HUES6 (cell line): Measurements from ENCODE around the gene VPS18.

ENCODE experiments used
- H3K27ac ChIP-seq: 2 replicates; pipeline ENCODE4 v1.7.0; 2013; ENCODE audit warnings: low read depth, mild to moderate bottlenecking, low read length, inconsistent platforms
- H3K27me3 ChIP-seq: 2 replicates; pipeline ENCODE4 v1.6.1; 2013; ENCODE audit warnings: low read length; ENCODE audit not compliant: control insufficient read depth, insufficient read depth
- H3K36me3 ChIP-seq: 2 replicates; pipeline ENCODE4 v1.6.1; 2013; ENCODE audit warnings: low read length; ENCODE audit not compliant: control insufficient read depth, insufficient read depth
- H3K4me1 ChIP-seq: 2 replicates; pipeline ENCODE4 v1.6.1; 2013; ENCODE audit warnings: low read length; ENCODE audit not compliant: control insufficient read depth, insufficient read depth
- H3K4me3 ChIP-seq: 2 replicates; pipeline ENCODE4 v1.5.1; 2013; ENCODE audit warnings: low read depth, low read length
- H3K9ac ChIP-seq: one replicate; pipeline ENCODE4 v1.6.1; 2013; ENCODE audit warnings: mild to moderate bottlenecking, low read length
- H3K9me3 ChIP-seq: 2 replicates; pipeline ENCODE4 v1.6.1; 2013; ENCODE audit warnings: low read depth, low read length; ENCODE audit not compliant: control insufficient read depth, insufficient read depth

VPS18 gene

DNA sequence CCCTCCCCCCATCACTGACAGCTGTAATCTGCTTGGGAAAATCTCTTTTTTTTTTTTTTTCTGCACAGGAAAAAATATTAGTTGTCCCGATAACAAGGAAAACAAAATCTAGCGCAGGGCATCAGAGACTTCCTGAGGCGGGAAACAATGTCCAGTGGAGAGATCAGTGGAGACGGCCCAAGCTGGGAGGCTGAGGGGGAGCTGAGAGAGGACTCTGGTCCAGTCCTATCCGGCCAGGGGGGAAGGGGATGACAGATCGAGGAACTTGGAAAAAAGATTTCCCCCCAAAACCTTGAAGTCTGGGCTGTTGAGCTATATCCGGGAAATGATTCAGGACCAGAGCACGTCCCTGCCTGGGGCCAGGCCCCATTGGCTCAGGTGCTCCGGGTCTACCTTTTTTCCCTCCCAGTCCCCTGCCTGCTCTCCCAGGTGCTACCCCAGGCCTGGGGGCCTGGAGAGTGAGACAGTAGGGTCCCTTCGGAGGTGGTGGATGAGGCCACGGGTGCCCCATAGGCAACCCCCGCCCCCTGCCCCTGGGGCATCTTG lies 20.9 kb downstream of the VPS18 start:
- H3K9me3 ChIP-seq, result no peaks in the 10 kb centered on the region
- no peak overlapping the region for H3K4me3 ChIP-seq
- H3K9ac ChIP-seq, result no peak overlapping the region
- no peak overlapping the region for H3K27ac ChIP-seq
- H3K36me3 ChIP-seq, result no peaks in the 10 kb centered on the region
- H3K27me3 ChIP-seq, result peaks cover 31% of the 10 kb centered on the region
- peaks cover 36% of the 10 kb centered on the region for H3K4me1 ChIP-seq

DNA sequence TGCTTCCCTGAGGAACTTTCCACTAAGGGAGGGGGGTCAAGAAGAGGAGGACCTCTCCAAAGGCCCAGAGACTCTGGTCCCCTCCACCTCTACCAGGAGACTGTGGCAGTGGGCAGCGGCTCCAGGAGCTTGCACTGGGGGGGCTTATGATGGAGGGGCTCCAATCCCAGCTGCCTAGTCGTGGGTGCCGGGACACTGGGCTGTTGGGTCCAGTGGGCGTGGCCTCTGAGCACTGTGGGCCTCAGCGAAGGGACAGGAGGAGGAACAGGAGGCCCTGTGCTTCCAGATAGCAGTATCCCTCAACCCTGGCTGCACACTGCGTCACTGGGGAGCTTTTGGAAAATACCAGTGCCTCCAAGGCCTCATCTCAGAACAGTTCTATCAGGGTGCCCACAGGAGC lies 21.4 kb downstream of the VPS18 start:
- no peak overlapping the region for H3K4me3 ChIP-seq
- H3K36me3 ChIP-seq, result no peaks in the 10 kb centered on the region
- no peaks in the 10 kb centered on the region for H3K9me3 ChIP-seq
- no peak overlapping the region for H3K9ac ChIP-seq
- peaks cover 32% of the 10 kb centered on the region for H3K4me1 ChIP-seq
- peaks cover 34% of the 10 kb centered on the region for H3K27me3 ChIP-seq
- H3K27ac ChIP-seq, result no peak overlapping the region

DNA sequence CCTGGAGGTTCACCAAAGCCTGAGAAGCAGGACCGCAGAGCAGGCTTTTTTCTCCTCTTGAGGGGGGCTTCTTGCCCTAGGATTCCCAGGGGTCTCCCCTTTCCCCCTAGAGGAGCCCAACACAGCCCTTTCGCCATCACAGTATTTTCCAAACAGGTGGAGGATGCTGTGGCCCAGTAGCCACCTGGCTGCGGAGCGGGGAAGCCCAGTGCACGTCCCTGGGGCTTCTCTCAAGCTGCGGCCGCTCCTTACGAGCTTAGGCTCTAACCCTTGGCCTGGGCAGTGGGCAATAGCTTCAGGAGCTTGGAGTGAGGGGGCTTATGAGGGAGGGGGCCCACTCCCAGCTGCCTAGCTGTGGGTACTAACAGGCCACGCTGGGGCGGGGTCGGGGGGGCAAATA lies 23.3 kb downstream of the VPS18 start:
- H3K9me3 ChIP-seq, result no peaks in the 10 kb centered on the region
- peaks cover 18% of the 10 kb centered on the region for H3K4me1 ChIP-seq
- H3K27me3 ChIP-seq, result peaks cover 53% of the 10 kb centered on the region
- H3K9ac ChIP-seq, result no peak overlapping the region
- H3K4me3 ChIP-seq, result no peak overlapping the region
- H3K36me3 ChIP-seq, result no peaks in the 10 kb centered on the region
- H3K27ac ChIP-seq, result no peak overlapping the region

DNA sequence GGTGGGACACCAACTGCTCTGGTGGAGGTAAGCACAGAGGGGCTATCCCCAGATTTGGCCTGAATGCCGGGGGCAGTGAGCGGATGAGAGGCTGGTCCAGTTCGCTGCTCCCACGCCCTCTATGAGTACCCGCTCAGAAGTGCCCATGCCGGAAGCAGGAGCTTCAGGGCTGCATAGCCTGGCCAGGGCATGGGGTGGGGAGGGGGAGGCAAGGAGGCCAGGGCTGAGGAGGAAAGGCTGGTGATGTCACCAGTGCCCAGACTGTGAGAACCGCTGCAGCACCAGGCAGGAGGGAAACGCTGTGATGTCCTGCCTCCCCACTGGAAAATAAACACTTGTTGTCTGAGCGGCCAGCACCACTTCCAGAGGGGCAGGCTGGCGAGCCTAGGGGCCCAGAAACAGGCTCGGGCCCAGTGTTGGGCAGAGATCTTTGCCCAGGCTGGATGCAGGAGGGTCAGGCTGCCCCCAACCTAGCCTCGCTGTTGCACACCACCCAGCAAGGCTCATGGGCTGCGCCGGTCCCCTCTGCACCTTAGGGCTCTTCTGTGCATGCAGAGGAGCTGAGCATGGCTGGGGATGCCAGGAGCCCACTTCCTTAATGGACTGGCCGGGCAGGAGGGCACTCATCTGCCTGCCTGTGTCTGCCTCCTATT lies 24.0 kb downstream of the VPS18 start:
- Histone ChIP-seq H3K27me3 (peaks cover 59% of the 10 kb centered on the region), H3K9me3 (no peaks in the 10 kb centered on the region), H3K27ac (no peak overlapping the region), H3K4me3 (no peak overlapping the region), H3K9ac (no peak overlapping the region), H3K36me3 (no peaks in the 10 kb centered on the region), H3K4me1 (peaks cover 18% of the 10 kb centered on the region)

DNA sequence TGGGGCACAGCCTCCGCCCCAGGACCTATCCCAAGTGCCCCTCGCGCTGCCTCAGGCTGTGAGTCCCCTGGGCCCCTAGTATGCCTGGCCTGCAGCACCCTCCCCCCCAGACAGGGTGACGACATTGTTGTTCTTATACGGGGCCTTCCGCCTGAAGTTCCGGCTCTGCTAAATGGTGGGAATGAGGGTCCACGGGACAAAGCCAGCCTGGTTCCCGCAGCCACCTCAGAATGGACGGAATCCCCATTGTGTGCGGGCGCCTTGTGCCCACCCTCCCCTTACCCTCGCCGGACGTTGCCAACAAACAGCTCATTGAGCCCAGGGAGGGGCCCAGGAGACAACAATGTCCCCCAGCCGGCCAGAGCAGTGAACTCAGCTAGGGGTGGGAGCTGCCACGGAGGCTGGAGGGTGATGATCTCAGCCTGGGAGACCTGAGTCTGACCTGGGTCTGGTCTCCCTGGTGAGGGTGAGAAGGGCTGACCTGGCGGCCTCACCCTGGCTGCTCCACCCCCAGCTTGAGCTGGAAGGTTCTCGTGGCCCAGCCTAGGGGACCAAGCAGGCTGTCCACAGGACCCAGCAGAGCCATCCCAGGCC lies 24.6 kb downstream of the VPS18 start:
- H3K27ac ChIP-seq, result no peak overlapping the region
- H3K9me3 ChIP-seq, result no peaks in the 10 kb centered on the region
- no peak overlapping the region for H3K9ac ChIP-seq
- no peak overlapping the region for H3K4me3 ChIP-seq
- no peaks in the 10 kb centered on the region for H3K36me3 ChIP-seq
- peaks cover 66% of the 10 kb centered on the region for H3K27me3 ChIP-seq
- H3K4me1 ChIP-seq, result peaks cover 18% of the 10 kb centered on the region

DNA sequence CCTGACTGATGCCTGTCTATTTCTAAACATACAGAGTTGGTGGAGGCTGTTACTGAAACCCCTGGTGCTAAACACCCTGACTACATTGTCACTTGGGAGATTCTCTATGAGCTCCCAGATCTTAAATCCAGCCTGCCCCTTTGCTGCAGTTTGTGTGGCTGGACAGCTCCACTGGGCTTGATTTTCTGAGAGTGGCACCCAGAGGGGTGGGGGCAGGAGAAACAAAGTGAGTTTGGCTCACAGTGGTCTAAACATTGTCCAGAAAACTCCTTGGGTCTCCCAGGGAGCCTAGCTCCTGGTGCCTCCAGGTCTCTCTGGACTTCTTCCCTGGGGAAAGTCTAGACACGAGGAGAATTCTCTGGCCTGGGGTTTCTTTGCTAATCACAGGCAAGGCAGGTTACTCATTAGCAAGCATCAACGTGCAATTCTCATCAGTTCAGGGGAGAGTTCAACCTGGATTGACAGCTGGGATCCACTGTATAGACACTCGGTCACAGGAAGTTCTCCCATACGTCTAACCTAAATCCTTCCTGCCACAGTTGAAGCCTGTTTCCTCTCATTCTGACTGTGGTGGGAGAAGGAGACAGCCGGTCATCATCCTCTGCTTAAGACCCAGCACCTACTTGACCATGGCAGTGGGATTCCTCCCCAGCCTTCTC lies 27.8 kb downstream of the VPS18 start:
- Histone ChIP-seq H3K9me3 (no peaks in the 10 kb centered on the region), H3K4me1 (peaks cover 30% of the 10 kb centered on the region; the same call in 1 of the 2 replicates), H3K27ac (no peak overlapping the region), H3K36me3 (no peaks in the 10 kb centered on the region), H3K4me3 (no peak overlapping the region), H3K9ac (no peak overlapping the region), H3K27me3 (peaks cover 90% of the 10 kb centered on the region)

DNA sequence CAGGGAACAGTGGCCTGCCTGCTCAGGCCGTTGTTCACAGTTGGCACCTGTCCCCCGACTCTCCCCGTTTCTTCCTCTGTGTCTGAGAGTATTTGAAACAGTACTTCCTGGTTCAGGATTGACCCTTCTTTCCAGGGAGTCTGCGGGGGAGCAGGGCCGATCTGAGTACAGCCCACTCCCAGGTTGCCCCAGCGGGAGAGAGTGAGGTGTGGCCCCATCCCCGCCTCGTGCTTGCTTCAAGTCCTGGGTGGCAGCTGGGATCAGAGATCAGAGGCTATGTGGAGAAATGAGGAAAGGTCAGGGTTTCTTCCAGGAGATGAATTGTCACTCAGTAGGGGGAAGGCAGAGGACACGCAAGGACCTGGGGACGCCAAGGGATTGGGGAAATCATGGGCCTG lies 28.4 kb downstream of the VPS18 start:
- H3K36me3 ChIP-seq, result no peaks in the 10 kb centered on the region
- H3K9ac ChIP-seq, result no peak overlapping the region
- H3K4me1 ChIP-seq, result peaks cover 34% of the 10 kb centered on the region; the same call in 1 of the 2 replicates
- no peaks in the 10 kb centered on the region for H3K9me3 ChIP-seq
- no peak overlapping the region for H3K27ac ChIP-seq
- H3K4me3 ChIP-seq, result no peak overlapping the region
- peaks cover 95% of the 10 kb centered on the region for H3K27me3 ChIP-seq

DNA sequence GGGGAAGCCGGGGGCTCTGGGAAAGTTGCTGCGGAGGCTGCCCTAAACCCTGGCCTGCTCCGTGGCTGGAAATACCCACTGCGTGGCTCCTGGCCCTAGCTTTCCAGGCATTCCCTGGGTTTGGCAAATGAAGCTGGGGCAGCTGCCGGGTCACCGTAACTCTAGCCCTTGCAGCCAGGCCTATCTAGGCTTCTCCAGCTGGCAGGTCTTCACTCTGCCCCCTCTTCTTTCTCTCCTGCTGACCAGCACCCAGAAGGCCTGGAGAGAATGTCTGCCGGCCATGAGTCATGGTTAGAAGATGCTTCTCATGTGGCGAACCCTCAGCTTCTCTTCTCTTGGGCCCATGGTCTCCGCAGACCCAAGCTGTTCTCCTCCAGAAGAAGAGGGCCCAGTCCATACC lies 29.3 kb downstream of the VPS18 start:
- Histone ChIP-seq H3K27ac (no peak overlapping the region), H3K36me3 (no peaks in the 10 kb centered on the region), H3K9ac (no peak overlapping the region), H3K27me3 (peaks cover 97% of the 10 kb centered on the region), H3K9me3 (no peaks in the 10 kb centered on the region), H3K4me3 (no peak overlapping the region), H3K4me1 (peaks cover 29% of the 10 kb centered on the region; the same call in 1 of the 2 replicates)

DNA sequence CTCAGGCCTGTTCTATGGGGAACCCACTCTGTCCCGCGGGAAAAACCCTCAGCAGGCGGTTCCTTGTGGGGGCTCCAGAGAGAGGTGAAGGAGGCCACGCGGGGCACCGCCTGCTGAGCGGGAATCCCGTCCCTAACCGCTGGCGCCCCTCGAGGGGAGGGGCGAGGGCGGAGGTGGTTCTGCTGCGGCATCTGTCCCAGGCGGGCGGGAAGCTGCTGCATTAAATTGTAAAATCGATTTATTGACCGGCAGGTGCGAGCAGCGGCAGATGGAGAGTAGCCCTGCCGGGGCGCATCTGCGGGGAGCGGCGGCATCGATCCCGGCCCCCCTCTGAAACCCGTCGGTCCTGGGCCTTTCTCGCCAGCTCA lies 31.2 kb downstream of the VPS18 start:
- Histone ChIP-seq H3K4me1 (peaks cover 37% of the 10 kb centered on the region), H3K4me3 (peak overlapping the region; percentile 80), H3K36me3 (no peaks in the 10 kb centered on the region), H3K27me3 (peaks cover 100% of the 10 kb centered on the region), H3K9ac (no peak overlapping the region), H3K9me3 (no peaks in the 10 kb centered on the region), H3K27ac (no peak overlapping the region)

DNA sequence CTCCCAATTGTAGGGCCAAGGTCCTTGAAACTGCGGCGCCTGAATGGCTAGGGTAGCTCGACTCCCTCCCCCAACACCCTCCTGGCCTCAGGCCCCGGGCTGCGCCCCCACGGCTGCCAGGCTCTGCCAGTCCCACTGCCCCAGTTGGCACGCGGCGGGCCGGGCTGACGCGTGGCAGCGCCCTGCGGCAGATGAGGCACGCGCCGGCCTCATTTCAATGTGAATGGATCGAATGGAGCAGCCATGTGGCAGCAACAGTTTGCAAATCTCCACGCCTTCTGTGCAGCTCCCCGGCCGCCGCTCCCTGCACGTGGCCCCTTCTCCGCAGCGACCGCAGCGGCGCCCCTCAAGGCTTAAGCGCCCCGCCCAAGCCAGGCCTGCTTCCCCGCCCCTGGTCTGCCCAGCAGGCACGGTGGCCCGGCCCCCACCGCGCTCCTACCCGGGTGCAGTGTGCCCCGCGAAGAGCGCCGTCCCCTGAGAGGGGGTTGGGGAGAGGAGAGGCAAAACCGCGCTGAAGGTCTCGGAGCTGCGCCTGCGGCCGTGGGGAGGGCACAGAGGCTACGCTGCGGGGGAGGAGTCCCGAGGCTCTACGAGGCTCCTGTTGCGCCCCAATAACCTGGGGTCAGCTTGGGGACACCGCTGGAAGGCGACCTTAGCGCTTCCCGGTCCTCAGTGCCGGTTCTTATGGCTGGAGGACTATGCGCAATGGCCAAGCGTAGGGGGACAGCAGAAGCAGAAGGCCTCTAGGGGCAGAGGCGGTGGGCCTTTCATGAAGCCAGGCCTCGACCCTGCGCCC lies 31.8 kb downstream of the VPS18 start:
- H3K27me3 ChIP-seq, result peaks cover 100% of the 10 kb centered on the region
- H3K36me3 ChIP-seq, result no peaks in the 10 kb centered on the region
- H3K9ac ChIP-seq, result no peak overlapping the region
- H3K9me3 ChIP-seq, result no peaks in the 10 kb centered on the region
- no peak overlapping the region for H3K27ac ChIP-seq
- peaks cover 41% of the 10 kb centered on the region for H3K4me1 ChIP-seq
- peak overlapping the region; percentile 80 for H3K4me3 ChIP-seq
